ENCODE data around the gene BAHD1.

BAHD1 gene

GRCh38 chr15:40489274-40490175 is 48.8 kb downstream of the BAHD1 start:
- DNase-seq (ENCODE audit: low read depth in 1 of 2, low spot score in 1 of 2), result no peak

GRCh38 chr15:40493089-40493840 is 52.5 kb downstream of the BAHD1 start:
- peak in 1 of 2 donors; percentile 68 for DNase-seq (ENCODE audit: low read depth in 1 of 2, low spot score in 1 of 2)

- no peak for DNase-seq (ENCODE audit: low read depth in 1 of 2, low spot score in 1 of 2)
These were observed 54.8 kb downstream of the BAHD1 start for GRCh38 chr15:40495516-40495915.

GRCh38 chr15:40498418-40498817 is 57.7 kb downstream of the BAHD1 start:
- no peak for DNase-seq (ENCODE audit: low read depth in 1 of 2, low spot score in 1 of 2)

- no peak for DNase-seq (ENCODE audit: low read depth in 1 of 2, low spot score in 1 of 2)
These were observed 58.1 kb downstream of the BAHD1 start for GRCh38 chr15:40498891-40499290.

GRCh38 chr15:40499931-40500330 is 59.2 kb downstream of the BAHD1 start:
- DNase-seq (ENCODE audit: low read depth in 1 of 2, low spot score in 1 of 2), result no peak

GRCh38 chr15:40500568-40501330 is 60.0 kb downstream of the BAHD1 start:
- DNase-seq (ENCODE audit: low read depth in 1 of 2, low spot score in 1 of 2), result no peak

GRCh38 chr15:40501487-40501886 is 60.7 kb downstream of the BAHD1 start:
- no peak for DNase-seq (ENCODE audit: low read depth in 1 of 2, low spot score in 1 of 2)

- DNase-seq (ENCODE audit: low read depth in 1 of 2, low spot score in 1 of 2), result peak in 1 of 2 donors; percentile 49
These were observed 66.3 kb downstream of the BAHD1 start for GRCh38 chr15:40506964-40507571.

GRCh38 chr15:40508216-40508615 is 67.5 kb downstream of the BAHD1 start:
- DNase-seq (ENCODE audit: low read depth in 1 of 2, low spot score in 1 of 2), result no peak

- no peak for DNase-seq (ENCODE audit: low read depth in 1 of 2, low spot score in 1 of 2)
These were observed 69.4 kb downstream of the BAHD1 start for GRCh38 chr15:40510201-40510600.

- DNase-seq (ENCODE audit: low read depth in 1 of 2, low spot score in 1 of 2), result no peak
These were observed 70.3 kb downstream of the BAHD1 start for GRCh38 chr15:40511093-40511471.

- DNase-seq (ENCODE audit: low read depth in 1 of 2, low spot score in 1 of 2), result no peak
These were observed 70.8 kb downstream of the BAHD1 start for GRCh38 chr15:40511472-40512133.

GRCh38 chr15:40512440-40512839 is 71.7 kb downstream of the BAHD1 start:
- no peak for DNase-seq (ENCODE audit: low read depth in 1 of 2, low spot score in 1 of 2)

GRCh38 chr15:40513609-40514008 is 72.9 kb downstream of the BAHD1 start:
- no peak for DNase-seq (ENCODE audit: low read depth in 1 of 2, low spot score in 1 of 2)

- DNase-seq (ENCODE audit: low read depth in 1 of 2, low spot score in 1 of 2), result no peak
These were observed 75.6 kb downstream of the BAHD1 start for GRCh38 chr15:40516322-40516721.
